HG03097 (cell line): Measurements from ENCODE around the gene BCAS1.

Experiments used
- ATAC-seq: cut with Tn5 transposase; IDR thresholded peaks from one replicate; pipeline ENCODE4 v1.9.1; 2021; ENCODE audit not compliant: unreplicated experiment, low FRiP score

BCAS1 gene

DNA sequence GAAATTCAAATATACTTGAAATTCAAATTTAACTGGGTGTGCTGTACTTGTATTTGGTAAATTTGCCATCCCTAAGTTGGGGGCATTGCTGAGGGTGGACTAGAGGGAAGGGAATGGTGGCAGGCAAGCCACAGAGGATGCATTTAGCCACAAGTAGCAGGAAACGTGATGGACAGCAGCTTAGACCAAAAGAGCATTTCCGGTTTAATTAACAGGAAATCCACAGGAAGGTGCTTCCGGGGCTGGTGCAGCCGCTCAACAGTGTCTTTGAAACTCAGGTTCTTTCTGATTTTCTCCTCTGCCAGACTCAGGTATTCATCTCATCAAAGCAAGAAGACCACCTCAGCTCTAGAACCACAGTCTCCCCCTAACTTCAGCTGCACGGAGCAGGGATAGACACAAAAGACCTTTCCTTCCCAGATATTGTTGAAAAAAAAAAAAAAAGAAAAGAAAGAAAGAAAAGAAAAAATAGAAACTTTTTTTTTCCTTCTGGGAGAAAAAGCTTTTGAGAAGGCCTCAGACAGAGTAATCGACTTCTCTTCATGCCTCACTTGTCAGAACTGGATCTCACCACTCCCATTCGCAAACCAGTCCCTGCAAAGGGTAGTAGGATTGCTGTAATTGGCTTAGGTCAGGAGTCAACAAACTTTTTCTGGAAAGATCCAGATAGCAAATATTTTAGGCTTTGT lies 8.0 kb upstream of the BCAS1 start:
- peak; percentile 78 for ATAC-seq

DNA sequence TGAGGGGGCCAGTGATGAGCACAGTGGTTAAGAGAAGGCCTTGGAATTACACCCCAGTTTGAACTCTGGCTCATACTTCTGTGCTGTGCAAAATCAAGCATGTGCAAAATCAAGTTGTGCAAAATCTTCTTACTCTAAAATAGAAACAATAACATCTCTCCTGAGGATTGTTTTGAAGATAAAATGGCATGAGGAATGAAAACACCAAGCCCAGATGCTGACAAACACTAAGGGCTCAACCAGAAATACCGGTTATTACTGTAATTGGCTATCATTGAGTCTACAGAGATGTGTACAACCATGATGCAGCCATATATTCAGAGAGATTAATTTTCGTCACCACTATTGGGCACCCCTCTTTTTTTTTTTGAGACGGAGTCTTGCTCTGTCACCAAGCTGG lies 5.9 kb upstream of the BCAS1 start:
- ATAC-seq = no peak

- no peak for ATAC-seq
Observed at GRCh38 chr20:54075322-54075721, 4.9 kb upstream of the BCAS1 start.

DNA sequence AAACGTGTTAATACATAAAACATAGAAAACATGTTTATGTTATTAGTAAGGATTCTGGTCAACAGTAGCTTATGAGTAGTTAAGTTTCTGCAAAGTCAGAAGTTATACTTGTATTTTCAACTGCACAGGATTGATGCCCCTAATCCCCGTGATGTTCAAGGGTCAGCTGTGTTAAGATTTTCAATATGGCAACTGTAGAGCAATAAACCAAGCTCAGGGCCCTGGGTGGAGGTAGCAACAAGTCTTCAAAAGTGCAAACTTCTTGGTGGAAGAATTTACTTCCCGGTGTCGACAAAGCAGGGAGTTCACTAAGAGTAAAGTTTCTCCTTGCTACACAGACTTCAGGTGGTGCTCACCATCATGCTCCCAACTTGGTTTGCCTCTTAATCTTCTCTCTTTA lies 4.1 kb upstream of the BCAS1 start:
- ATAC-seq = no peak

DNA sequence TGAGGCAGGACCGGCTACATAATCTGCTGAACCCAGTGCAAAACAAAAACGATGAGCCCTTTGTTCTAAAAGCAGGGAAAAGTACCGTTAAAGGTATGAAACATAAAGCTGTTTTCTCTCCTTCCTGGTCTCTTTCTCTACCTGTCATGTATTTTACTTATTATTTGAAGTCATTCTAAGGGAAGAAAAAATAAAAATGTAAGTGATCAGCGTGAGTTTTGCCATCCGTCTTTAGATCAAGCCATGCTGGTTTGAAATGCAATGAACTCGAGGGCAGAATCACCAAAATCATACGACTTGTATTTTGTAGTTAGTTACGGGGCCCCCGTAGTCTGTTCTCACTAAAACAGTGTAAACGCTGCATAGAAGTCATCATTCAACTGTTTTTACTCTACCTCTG lies 2.9 kb upstream of the BCAS1 start:
- no peak for ATAC-seq

DNA sequence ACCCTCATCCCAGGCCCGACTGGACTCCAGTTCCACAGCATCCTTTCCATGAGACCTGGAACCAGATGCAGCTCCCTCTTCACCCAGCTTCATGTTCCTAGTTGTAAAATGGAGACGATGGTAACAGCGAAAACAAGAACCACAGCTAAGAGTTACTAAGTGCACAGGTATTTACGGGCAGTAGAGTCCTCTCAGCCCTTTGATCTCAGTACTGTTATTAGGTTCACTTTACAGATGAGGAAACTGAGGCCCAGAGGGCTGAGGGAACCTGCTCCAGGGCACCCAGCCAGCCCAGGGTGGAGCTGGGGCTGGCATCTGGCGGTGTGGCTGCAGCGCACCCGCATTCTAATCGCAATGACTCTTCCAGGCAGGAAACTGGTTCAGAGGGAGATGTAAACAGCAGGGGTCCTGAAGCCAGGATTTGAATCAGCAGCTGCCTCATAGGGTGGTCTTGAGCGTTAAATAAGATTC lies 858 bp downstream of the BCAS1 start:
- no peak for ATAC-seq

- ATAC-seq = no peak
Observed at GRCh38 chr20:54068966-54069365, 1.4 kb downstream of the BCAS1 start.

DNA sequence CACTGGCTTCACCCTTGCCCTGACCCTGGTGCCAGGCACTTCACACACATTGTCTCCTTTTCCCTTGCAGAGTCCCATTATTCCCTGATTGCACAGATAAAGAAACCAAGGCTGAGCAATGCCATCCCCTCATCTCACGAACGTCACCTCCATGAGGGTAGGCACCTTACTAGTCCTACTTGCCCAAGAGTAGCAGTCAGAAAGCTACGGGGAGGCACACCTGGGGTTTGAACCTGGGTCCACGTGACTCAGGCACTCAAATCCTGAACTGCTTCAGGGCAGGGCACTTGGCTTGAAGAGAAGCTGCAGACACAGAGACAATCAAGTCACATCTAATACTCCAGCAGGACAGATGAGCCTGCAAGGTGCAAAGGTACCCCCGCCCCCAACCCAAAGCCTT lies 1.9 kb downstream of the BCAS1 start:
- no peak for ATAC-seq

- ATAC-seq = peak; percentile 59
Observed at GRCh38 chr20:54067606-54068174, 2.7 kb downstream of the BCAS1 start.

DNA sequence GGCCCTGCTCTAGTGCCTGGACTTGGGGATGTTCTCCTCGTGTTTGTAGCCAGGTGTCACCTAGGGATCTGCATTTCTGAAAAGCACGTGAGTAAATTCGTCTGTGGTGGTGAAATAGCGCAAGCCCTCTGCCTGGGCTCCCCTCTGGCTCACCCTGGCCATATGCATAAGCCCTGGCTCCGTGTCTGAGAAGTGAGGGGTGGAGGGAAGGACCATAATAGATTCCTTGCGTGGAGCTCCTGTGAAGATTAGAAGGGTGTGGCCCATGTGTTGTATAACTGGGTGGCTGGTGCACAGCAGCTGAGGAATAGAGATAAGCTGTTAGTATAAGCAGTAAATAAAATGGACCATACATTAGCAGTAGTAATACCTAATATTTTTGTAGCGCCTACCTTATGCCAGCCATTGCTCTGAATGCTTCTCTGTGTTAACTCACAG lies 4.8 kb downstream of the BCAS1 start:
- no peak for ATAC-seq

- no peak for ATAC-seq
Observed at GRCh38 chr20:54064939-54065338, 5.5 kb downstream of the BCAS1 start.

DNA sequence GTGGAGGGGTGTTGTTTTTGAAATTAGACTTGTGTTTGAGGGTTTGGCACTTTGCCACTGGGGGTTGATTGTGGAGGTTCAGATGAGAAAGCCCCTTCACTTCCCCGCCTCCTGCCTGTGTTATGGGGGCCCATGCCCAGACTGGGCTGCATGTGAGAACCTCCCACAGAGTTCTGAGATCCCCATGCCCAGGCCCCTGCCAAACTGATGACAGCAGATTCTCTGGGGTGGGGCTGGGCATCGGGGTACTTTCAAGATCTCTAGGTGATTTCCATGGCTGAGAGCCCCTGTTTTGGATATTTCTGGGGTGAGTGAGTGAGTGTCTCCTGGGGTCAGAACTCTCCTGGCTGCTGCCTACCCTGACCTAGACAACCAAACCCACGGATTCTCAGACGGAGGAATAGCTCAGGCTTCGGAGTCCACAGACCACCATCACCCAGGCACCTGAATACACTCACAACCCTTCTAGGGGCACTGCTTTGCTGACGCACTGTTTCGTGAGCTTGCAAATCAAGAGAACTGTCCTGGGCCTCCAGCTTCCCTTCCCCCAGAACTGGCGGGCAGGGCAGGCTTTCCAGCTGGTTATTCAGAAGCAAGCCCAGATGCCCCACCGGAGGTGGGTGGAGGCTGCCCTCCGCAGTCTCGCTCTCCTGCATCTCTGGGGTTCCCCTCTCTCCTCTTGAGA lies 6.3 kb downstream of the BCAS1 start:
- no peak for ATAC-seq

DNA sequence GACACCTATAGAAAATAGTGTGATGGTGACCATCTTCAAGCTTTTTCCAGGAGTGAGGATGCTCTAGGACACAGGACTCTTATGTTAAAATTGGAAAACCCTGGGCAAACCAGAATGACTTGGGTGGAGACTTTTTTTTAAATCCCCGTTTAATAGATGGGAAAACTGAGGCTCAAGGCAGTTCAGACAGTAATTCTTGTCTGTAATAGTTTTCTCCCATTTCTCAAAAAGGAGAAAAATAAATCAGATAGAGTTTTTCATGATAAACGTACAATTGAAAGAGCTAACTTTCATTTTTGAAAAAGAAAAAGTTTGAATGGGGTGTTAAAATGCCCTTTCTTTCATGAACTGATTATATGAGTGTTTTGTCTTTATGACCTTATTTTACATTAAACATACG lies 6.8 kb downstream of the BCAS1 start:
- no peak for ATAC-seq

DNA sequence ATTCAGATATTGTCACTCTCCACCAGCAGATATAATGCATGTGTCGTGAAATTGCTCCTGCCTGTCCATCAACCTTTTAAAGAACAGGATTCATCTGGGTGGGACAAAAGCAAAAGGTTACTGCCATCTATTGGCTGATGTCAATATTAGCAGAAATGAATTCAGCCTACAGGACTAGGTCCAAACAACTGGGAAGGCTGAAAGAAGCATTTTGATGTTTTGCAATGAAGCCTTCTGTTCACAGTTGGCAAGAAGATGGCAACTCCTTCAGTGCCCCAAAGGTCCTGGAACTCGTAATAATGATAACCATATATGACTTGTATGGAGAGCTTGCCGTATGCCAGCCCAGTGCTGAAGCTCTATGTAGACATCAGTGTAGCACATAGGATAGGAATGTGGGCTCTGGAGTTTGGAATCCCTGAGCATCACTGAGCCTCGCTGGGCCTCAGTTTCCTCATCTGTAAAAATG lies 7.5 kb downstream of the BCAS1 start:
- ATAC-seq = no peak

GRCh38 chr20:54061101-54061881 lies 9.1 kb downstream of the BCAS1 start:
- no peak for ATAC-seq

DNA sequence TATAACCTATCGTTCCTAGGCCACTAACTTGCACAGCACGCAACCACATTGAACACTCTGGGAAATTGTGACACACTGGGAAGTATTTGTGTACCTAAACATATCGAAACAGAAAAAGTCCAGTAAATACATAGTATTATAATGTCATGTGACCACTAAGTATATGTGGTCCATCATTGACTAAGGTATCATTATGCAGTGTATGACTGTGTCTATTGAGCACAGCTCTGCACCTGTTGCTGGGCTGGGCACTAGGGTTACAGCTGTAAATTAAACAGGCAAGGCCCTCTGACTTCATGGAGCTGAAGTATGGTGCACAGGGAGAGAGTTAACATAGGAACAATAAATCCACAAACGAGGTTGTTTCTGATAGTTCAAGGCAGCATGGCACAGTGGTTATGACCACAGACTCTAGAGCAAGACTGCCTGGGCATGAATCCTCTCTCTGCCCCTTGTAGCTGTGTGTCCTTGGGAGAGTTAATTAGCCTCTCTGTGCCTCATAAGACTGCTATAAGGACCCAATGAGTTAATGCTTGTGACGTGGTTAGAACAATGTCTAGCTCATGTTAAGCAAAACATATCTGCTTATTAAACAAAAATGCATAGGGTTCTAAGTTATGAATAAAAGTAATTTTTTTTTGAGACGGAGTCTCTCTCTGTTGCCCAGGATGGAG lies 10.6 kb downstream of the BCAS1 start:
- no peak for ATAC-seq

DNA sequence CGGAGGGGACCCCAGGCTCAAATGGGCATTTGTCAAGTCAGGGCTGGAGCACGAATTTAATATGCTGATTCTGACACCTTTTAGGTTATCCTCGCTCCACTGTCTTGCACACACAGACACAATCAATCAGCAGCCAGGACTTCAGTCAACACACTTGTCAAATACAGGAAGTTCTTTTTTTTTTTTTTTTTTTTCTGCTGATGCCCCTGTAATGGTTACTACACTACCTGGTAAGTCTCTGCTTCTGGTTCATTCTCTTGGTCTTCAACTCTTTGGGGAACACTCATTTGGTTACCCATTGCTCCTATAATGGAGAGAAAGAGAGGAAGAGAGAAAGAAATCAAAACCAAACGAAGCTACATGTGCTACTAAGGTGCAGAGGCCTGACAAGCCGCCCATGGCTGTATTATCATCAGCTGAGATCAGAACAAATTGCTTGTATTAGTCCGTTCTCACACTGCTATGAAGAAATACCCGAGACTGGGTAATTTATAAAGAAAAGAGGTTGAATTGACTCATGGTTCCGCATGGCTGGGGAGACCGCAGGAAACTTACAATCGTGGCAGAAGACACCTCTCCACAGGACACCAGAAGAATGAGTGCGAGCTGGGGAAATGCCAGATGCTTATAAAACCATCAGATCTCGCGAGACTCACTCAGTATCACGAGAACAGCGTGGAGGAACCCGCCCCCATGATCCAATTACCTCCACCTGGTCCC lies 11.8 kb downstream of the BCAS1 start:
- ATAC-seq = peak; percentile 47

GRCh38 chr20:54056762-54057639 lies 13.4 kb downstream of the BCAS1 start:
- ATAC-seq = no peak

- ATAC-seq = no peak
Observed at GRCh38 chr20:54054516-54054915, 15.9 kb downstream of the BCAS1 start.
